GM18511 (cell line): Measurements from ENCODE around the gene TTN.

ENCODE experiments used
- ATAC-seq: cut with Tn5 transposase; IDR thresholded peaks from one replicate; pipeline ENCODE4 v1.9.1; 2021; ENCODE audit warnings: mild to moderate bottlenecking, moderate library complexity; ENCODE audit not compliant: unreplicated experiment

Gene TTN

GRCh38 chr2:178807227-178808008 is at the start of gene TTN:
Gene TTN, minus strand, starts transcription at chr2:178807423. Its CDS starts 2,781 bp downstream, at chr2:178804642.
- no peak for ATAC-seq

GRCh38 chr2:178855151-178855550 is 47.9 kb upstream of the TTN start:
- ATAC-seq: no peak

GRCh38 chr2:178848335-178848734 is 41.1 kb upstream of the TTN start:
- ATAC-seq: no peak

GRCh38 chr2:178846458-178846802 is 39.2 kb upstream of the TTN start:
- no peak for ATAC-seq

GRCh38 chr2:178845566-178846457 is 38.6 kb upstream of the TTN start:
- ATAC-seq: no peak

- ATAC-seq: no peak
Observed at GRCh38 chr2:178844701-178845100, 37.5 kb upstream of the TTN start.

GRCh38 chr2:178844269-178844668 is 37.0 kb upstream of the TTN start:
- ATAC-seq: no peak

GRCh38 chr2:178843697-178844096 is 36.5 kb upstream of the TTN start:
- ATAC-seq: no peak

GRCh38 chr2:178836807-178837206 is 29.6 kb upstream of the TTN start:
- no peak for ATAC-seq

- no peak for ATAC-seq
Observed at GRCh38 chr2:178834086-178834485, 26.9 kb upstream of the TTN start.

- ATAC-seq: no peak
Observed at GRCh38 chr2:178833382-178833781, 26.2 kb upstream of the TTN start.

- ATAC-seq: no peak
Observed at GRCh38 chr2:178830451-178830850, 23.2 kb upstream of the TTN start.

- ATAC-seq: no peak
Observed at GRCh38 chr2:178829981-178830380, 22.8 kb upstream of the TTN start.

- ATAC-seq: no peak
Observed at GRCh38 chr2:178829299-178829960, 22.2 kb upstream of the TTN start.

- ATAC-seq: no peak
Observed at GRCh38 chr2:178828486-178828881, 21.3 kb upstream of the TTN start.

GRCh38 chr2:178827739-178828485 is 20.7 kb upstream of the TTN start:
- no peak for ATAC-seq

- no peak for ATAC-seq
Observed at GRCh38 chr2:178827111-178827510, 19.9 kb upstream of the TTN start.

GRCh38 chr2:178825183-178825582 is 18.0 kb upstream of the TTN start:
- no peak for ATAC-seq

GRCh38 chr2:178824181-178824580 is 17.0 kb upstream of the TTN start:
- no peak for ATAC-seq

GRCh38 chr2:178819992-178820391 is 12.8 kb upstream of the TTN start:
- ATAC-seq: peak; percentile 95
